NOMO-1 treated with DMSO at 0.1 percent for 48 hours (cell line): Measurements from ENCODE around the gene GLB1L.
A peak's percentile ranks its signal among the peaks of the same experiment; 100 is the strongest.

ENCODE experiments used
- DNase-seq: peaks from one replicate; lab custom pipeline; 2025; ENCODE audit not compliant: unreplicated experiment; lab: John Stamatoyannopoulos, UW

GLB1L gene

DNA sequence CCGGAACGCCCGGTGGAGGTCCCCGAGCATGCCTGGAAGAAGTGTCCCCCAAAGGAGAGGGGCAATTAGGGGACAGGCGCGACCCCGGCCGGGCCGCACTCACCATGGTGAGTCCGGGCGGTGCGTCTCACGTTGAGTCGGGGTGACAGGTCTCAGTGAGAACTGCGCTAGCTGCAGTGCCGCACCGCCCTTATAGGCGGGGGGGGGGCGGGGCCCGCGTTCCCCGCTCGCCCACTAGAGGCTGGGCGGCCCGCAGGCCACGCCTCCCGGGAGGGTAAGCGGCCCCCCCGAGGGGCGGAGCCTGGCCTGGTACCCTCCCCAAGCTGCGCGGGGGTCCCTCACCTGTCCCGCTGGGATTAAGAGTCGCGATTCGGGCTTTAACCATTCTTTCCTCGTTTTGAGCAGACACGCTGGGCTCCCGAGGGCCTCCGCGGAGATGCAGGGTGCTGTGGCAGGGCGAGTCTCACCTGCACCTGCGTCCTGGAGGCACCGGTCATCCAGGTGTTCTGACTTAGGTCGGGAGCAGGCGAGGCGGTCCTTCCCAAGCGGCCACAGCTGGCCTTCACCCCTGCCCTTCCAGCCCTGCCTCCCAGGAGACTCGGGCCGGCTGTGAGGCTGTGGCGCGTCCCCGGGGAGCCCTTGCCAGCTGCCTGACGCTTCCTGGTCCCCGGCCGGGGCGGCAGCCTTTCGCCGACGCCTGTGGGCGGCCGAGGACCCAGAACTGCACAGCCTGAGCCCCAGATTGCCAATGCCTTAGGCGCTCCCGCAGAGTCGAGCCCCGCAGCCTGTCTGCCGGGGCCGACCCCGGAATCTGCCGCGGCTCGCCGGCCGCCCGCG lies 8.7 kb upstream of the GLB1L start, which contains the start of gene TUBA4A:
Gene TUBA4A, minus strand, starts transcription at position 166 of the 837 bp plus-strand sequence. Its CDS starts 60 bp downstream, at position 106.
- peak; percentile 66 for DNase-seq

DNA sequence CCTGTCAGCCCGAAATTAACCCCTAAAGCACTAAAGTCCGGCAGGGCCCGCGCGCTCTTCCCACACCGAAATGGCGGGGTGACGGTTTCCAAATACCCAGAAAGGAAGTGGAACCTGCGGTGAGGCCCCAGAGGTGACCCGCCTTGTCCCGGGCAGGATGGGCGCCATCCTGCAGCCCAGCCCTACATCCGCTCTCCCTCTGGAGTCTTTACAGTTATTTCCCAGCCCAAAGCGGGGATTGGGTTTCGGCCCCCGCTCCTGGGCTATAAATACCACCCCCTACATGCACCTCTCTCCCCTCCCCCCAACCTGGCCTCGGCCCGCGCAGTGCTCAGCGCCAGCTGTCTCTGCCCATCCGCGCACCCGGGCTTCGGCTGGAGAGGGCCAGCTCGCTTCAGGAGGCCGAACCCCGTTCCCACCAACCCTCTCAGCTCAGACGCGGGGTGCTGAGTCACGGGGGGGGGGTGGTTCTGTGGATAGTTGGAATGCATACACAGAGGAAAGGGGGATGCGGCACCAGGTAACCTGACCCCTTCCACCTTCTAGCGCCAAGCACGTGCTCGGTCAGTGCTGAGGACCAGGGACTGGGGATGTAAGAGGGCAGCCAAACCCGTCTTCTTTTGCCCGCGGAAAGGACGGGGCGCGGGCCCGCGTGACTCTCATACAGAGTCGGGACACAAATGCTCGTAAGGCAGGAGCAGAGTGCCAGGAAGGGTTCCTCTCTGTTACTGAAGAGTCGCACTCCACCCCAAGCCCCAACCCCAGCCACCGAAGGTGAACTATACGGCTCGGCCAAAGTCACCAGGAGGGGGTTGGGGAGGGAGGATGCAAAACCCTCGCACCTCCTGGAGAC lies 7.9 kb upstream of the GLB1L start, which contains the start of gene TUBA4B:
Gene TUBA4B, plus strand, starts transcription at position 344 of the 853 bp plus-strand sequence. Its CDS starts 165 bp downstream, at position 509.
- DNase-seq: peak; percentile 55

DNA sequence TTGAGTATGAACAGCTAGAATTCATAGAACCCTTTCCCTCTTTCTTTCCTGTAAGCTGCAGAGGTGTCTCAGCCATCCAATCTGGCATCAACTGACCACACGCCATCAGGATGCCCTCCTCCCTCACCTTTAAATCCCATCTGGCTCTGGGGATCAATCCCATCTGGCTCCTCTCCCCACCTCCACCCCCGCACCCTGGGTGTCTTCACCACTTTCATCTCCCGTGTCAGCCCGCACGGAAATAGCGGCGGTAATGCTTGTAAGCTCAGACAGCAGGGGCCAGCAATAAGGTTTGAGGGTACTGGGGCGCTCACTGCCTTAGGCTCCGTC lies 7.3 kb upstream of the GLB1L start:
- DNase-seq: no peak

DNA sequence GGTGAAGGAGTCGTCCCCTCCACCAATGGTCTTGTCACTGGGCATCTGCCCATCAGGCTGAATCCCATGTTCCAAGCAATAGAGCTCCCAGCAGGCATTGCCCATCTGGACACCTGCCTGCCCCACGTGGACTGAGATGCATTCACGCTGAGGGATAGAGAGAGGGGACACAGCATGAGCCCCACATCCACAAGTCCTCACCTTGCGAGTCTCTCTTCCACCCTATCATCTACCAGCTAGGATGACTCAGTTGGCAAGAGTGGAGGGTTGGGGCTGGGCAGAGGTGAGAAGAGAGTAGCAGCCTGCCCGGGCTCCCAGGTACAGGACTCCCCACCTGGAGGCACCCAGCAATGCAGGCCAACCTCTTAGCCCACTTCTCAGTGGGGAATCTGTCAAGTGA lies 6.8 kb upstream of the GLB1L start:
- DNase-seq: no peak

DNA sequence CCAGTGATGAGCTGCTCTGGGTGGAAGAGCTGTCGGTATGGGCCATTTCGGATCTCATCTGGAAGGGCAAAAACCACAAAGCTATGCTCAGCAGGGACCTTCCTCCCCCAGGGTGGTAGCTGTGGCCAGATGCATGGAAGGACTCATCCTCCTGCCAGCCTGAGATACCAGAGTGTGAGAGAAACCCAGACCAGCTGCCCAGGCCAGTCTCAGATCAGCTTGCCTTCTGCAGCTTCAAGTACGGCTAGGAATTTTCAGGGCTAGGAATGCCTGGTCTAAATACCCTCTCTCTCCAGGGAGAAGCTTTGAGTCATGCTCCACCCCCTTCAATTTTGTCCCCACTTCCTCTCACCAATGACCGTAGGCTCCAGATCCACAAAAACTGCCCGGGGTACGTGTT lies 6.4 kb upstream of the GLB1L start:
- DNase-seq: no peak

DNA sequence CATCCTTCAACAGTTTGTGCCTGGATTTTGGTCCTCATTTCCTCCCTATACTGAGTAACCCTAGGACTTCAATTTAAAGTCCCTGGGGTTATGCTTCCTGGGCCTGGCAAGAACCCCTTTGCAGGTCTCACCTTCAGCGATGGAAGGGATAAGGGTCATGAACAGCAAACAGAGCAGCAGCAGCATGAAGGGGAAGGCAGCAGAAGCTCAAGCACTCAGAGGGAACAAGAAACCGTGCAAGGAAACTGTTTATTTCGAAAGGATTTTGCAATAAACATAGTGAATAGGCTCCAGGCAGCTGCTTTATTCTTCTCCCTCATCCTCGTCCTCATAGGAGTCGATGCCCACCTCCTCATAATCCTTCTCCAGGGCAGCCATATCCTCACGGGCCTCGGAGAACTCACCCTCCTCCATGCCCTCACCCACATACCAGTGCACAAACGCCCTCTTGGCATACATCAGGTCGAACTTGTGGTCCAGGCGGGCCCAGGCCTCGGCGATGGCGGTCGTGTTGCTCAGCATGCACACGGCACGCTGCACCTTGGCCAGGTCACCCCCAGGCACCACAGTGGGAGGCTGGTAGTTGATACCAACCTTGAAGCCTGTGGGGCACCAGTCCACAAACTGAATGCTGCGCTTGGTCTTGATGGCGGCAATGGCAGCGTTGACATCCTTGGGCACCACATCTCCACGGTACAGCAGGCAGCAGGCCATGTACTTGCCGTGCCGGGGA lies 5.0 kb upstream of the GLB1L start:
- peak; percentile 70 for DNase-seq

DNA sequence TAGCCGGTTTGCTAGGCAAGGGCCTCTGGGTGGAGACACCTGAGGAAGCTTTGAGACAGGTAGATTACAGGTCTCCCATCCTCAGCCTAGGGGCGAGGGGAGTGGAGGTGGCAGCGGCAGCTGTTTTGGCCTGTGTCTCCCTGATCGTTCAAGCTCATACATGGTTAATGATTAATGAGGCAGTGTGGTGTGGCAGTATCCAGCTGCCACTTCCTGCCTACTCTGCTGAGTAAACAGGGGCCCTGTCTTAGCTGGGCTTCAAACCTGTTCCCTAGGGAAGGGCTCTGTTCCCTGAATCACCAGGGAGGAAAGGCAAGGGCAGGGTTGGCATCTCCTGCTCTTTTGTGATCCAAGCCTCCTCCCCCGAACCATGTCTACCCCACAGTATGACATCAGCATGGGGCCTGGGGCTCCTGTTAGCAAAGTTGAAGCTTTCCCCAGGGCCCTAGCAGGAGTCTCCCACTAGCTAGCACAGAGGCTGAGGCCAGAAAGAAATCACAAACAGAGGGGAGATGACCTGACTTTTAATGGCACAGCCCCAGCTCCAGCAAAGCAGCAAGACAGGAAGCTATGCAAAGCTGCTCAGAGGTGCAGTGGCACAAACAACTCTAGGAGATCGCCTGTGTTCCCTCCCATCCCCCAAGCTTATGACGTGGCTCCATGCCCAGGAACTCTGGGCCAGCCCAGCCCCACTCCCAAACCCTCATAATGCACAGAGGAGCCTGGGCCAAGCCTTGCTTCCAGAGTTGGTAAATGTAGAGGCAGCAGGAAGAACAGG lies 4.1 kb upstream of the GLB1L start:
- peak; percentile 57 for DNase-seq

DNA sequence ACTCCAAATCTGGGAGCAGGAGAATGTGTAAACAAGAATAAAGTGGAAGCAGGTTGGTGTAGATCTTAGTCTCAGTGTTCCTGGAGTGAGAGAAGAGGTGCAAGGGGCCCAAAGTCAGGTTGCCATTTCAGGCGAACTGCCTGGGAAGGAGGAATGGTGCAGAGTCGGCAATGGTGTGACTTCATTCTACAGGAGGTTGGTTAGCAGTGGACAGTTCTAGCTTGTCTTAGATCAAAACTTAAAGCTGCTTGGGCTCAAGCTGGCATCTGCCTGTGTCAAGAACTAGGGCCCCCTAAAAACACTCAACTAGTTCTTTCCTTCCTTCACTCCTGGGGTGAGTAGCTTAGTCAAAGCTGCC lies 3.6 kb upstream of the GLB1L start:
- DNase-seq: no peak

DNA sequence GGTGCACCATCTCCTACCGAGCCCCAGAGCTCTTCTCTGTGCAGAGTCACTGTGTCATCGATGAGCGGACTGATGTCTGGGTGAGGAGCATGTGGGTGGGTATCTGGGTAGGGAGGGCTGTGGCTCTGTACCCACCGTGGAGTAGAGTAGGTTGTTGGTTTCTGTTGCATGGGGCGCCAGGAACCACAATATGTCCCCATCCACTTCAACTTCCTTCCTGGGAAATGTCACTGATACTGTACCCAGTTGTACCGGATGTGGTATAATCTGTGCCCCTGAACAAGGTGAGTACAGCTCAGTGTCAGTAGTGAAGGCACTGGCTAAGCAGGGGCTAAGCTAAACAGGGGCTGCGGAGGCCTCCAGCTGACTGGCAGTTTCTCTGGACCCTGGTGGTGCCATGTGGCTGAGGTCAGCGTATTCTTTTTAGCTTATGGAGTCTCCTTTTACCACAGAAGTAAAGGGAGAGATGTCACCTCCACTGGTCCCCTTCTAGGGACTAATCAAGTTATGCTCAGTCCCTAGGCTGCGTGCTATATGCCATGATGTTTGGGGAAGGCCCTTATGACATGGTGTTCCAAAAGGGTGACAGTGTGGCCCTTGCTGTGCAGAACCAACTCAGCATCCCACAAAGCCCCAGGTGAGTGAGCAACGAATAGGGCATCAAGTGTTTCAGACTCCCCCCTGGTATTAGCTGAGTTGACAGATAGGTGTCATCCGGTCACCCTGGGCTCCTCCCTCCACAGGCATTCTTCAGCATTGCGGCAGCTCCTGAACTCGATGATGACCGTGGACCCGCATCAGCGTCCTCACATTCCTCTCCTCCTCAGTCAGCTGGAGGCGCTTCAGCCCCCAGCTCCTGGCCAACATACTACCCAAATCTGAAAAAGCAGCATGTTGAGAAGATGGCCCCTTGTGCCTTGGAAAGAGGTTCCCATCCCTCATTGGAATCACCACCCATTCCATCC lies 2.7 kb upstream of the GLB1L start:
- no peak for DNase-seq

DNA sequence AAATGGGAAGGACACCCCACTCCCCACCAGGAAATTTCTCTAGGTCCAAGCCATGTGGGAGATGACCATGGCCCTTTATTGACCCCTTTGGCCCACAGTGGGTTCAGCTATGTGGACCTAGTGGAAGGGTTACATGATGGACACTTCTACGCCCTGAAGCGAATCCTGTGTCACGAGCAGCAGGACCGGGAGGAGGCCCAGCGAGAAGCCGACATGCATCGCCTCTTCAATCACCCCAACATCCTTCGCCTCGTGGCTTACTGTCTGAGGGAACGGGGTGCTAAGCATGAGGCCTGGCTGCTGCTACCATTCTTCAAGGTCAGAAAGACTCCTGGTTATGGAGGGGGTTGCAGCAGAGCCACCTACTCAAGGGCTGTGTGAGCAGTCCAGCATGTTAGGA lies 1.3 kb upstream of the GLB1L start:
- DNase-seq: no peak

DNA sequence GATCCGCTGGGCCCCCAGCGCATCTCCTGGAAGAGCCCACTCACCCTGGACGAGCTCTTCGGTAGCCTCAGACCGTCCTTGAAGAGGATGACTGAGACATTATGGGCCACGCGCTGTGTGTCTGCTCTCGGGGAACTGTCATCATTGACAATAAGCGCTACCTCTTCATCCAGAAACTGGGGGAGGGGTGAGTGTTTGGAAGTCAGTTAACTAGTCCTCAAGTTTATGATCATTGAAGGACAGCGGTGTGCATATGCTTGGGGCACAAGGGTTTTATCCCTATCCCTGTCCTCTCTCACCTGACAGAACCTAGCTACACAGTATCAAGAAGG lies 621 bp upstream of the GLB1L start:
- no peak for DNase-seq

DNA sequence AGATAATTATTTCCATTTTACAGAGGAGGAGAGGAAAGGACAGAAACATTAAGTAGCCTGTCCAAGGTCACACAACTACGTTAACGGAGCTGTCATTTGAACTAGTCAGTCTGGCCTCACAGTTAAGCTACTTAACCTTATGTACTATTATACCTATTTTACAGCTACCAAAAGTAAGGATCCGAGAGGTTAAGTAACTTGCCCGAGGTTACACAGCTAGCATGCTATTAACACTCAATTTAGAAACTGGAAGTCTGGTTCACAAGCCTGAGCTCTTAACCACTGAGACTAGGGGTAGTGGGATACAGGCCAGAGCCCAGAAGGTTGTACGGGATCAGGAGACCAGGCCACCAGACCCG lies 476 bp downstream of the GLB1L start:
- DNase-seq: no peak

DNA sequence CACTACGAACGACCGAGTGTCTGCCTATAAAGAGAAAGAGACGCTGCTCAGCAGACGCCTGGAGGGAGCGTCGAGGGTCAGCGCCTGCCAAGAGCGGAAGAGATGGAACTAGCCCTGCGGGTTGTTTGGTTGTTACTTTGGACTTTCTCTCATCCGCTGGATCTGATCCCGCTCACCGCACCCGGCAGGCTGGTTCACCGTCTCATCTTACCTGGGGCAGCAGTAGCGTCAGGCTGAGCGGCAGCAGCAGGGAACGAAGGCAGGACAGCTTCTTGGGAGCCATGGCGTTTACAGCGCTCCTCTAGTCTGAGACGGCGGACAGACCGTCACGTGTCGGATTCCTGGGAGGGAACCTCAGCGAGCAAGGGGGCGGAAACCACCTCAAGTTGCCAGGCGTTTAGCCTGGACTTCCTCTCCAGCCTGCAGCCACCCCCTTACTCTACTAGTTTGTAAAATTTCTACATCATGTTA lies 1.9 kb downstream of the GLB1L start:
- DNase-seq: peak; percentile 64

DNA sequence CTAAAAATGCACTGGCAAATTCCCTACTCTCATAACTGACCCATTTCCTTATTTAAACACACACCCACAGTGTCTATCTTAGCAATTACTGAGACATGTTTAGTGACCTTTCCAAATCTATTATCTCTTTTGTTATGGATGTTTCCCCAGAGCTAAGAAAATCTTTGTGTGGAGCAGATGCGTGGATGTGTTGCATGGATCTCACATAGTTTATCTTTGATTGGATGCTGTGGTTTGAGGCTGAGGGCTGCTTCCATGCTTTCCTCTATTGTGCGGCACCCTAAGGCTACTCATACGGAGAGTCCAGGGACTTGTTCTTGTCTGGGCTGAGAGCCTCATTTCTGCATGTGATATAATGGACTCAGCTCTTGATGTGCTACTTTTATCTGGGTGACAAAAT lies 10.9 kb downstream of the GLB1L start:
- DNase-seq: no peak

DNA sequence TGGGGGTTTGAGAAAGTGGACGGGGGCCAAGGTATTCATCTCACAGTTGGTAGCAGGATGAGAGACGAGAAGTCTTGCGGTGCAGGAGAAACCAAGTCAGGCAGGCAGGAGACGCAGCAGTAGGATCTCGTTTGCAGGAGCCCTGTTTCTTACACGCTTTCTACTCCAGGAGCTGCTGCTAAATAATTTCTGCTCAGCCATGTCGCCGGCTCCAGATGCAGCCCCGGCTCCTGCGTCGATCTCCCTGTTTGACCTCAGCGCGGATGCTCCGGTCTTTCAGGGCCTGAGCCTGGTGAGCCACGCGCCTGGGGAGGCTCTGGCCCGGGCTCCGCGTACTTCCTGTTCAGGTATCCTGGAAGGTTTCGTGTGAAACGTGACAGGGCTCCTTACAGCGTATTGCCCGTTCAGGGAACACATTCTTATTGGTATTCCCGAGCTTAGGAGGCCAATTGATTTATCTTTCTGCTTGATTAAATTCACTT lies 15.1 kb downstream of the GLB1L start:
- peak; percentile 33 for DNase-seq

DNA sequence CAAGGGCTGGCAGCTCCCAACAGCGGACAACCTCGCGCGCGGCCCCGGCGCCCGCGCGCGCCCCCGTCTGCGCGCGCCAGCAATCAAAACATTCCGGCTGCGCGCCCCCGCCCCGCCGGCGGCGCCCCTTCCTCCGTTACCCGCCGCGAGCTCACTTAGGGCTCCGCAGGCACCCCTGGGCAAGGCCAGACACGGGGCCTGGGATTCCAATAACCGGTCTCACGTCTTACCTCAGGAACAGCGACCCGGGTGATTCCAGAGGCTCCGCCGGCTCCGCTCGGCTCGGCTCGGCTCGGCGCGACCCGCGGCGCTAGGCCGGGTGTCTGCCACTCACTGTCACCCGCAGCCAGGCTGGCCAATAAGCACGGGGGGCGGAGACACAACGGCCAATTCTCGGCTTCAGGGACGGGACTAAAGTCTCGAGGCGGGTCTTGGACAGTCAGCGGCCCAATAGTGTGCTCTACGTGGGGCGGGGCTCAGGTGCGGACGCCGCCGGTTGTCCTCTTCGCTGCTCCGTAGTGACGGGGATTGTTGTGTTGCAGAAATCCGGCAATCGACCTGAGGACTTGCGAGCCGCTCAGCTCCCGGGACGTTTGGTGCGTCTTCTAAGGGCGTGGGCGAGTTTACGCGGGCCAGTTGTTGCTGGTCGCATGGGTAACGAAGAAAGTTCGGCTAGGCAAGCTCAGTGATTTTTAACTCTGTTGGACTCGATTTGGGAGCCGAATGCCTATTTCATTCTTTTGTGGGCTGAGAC lies 15.8 kb downstream of the GLB1L start, which contains the start of the genes ANKZF1 and ATG9A:
Gene ANKZF1, plus strand, starts transcription at position 502 of the 754 bp plus-strand sequence. CDS start 452 bp downstream, outside the sequence.
Gene ATG9A, minus strand, starts transcription at position 332 of the 754 bp plus-strand sequence. CDS start 1,612 bp downstream, outside the sequence.
- DNase-seq: peak; percentile 99

DNA sequence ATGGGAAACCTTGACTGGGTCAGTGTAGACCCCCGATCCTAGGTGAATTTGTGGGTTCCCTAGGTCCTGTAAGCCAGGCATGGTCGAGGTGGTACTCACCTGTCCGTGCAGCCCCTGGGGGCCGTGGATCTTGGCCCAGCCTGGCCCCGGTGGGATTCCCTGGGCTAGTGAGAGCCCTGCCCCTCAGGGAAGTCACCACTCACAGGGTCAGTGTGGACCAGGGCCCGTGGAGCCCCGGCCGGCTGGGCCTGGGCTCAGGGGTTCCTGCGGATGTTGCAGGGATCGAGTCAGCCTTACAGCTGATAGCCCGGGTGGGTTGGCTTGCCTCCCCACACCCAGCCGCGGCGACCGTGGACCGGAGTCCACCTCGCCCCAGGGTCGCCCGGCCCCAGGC lies 16.3 kb downstream of the GLB1L start:
- DNase-seq: no peak
